HG02973 (cell line): ENCODE results near the gene ITIH5.

Experiments used
- ATAC-seq: cut with Tn5 transposase; IDR thresholded peaks from one replicate; pipeline ENCODE4 v1.9.1; 2021; ENCODE audit warnings: moderate library complexity; ENCODE audit not compliant: unreplicated experiment

Gene ITIH5

GRCh38 chr10:7635408-7636125, 31.2 kb downstream of the ITIH5 start:
- ATAC-seq = no peak

- ATAC-seq = no peak
Measured at GRCh38 chr10:7634142-7634894, 32.4 kb downstream of the ITIH5 start.

GRCh38 chr10:7626283-7626682, 40.5 kb downstream of the ITIH5 start:
- no peak for ATAC-seq

- ATAC-seq = no peak
Measured at GRCh38 chr10:7625836-7626235, 40.9 kb downstream of the ITIH5 start.

GRCh38 chr10:7625009-7625408, 41.8 kb downstream of the ITIH5 start:
- ATAC-seq = no peak

GRCh38 chr10:7622969-7623368, 43.8 kb downstream of the ITIH5 start:
- ATAC-seq = no peak

- ATAC-seq = no peak
Measured at GRCh38 chr10:7618461-7618860, 48.3 kb downstream of the ITIH5 start.

- ATAC-seq = no peak
Measured at GRCh38 chr10:7611909-7612308, 54.9 kb downstream of the ITIH5 start.

GRCh38 chr10:7610651-7611389, 55.9 kb downstream of the ITIH5 start:
- no peak for ATAC-seq

- ATAC-seq = no peak
Measured at GRCh38 chr10:7610026-7610425, 56.7 kb downstream of the ITIH5 start.

GRCh38 chr10:7609556-7609955, 57.2 kb downstream of the ITIH5 start:
- no peak for ATAC-seq

GRCh38 chr10:7608001-7608400, 58.8 kb downstream of the ITIH5 start:
- ATAC-seq = no peak

- ATAC-seq = no peak
Measured at GRCh38 chr10:7606951-7607404, 59.8 kb downstream of the ITIH5 start.

- no peak for ATAC-seq
Measured at GRCh38 chr10:7605565-7606295, 61.0 kb downstream of the ITIH5 start.

- no peak for ATAC-seq
Measured at GRCh38 chr10:7601023-7601656, 65.6 kb downstream of the ITIH5 start.

GRCh38 chr10:7598771-7599170, 68.0 kb downstream of the ITIH5 start:
- ATAC-seq = no peak

- no peak for ATAC-seq
Measured at GRCh38 chr10:7596356-7596755, 70.4 kb downstream of the ITIH5 start.

GRCh38 chr10:7593905-7594304, 72.9 kb downstream of the ITIH5 start:
- no peak for ATAC-seq

GRCh38 chr10:7593063-7593462, 73.7 kb downstream of the ITIH5 start:
- no peak for ATAC-seq

- no peak for ATAC-seq
Measured at GRCh38 chr10:7592627-7593026, 74.1 kb downstream of the ITIH5 start.

GRCh38 chr10:7590271-7590670, 76.5 kb downstream of the ITIH5 start:
- ATAC-seq = no peak
